Loucy (cell line): ENCODE results near the gene TGFB2.

Source experiments
- EZH2phosphoT487 ChIP-seq: fragments of 200-600 bp; IDR thresholded peaks from 2 replicates; pipeline ENCODE4 v1.6.1; 2018; ENCODE audit warnings: antibody characterized with exemption, mild to moderate bottlenecking, moderate library complexity, borderline replicate concordance
- TF ChIP-seq, protein P1 (sequence below): fragments of 200-600 bp; sonication (generic); conservative IDR thresholded peaks from 2 replicates; pipeline ENCODE4 v1.5.1; 2014; ENCODE audit warnings: mild to moderate bottlenecking, antibody characterized with exemption, low read length

DNA sequence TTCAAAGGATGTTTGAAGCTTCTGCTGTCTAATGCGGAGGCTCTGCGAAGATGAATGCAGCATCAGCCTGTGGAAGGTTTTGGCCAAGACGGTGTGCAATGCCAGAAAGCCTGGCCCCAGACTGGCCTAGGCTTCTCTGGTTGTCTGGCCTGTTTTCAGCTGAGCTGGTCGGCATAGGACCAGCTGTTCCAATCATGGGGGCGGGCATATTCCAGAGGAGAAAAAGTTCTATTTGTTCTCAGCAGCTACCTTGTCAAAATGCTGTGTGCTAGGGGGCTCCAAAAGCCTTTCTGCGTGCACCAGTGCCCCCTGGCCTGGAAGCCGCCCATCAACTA is 57.6 kb downstream of the TGFB2 start:
- TF ChIP-seq, protein P1, sequence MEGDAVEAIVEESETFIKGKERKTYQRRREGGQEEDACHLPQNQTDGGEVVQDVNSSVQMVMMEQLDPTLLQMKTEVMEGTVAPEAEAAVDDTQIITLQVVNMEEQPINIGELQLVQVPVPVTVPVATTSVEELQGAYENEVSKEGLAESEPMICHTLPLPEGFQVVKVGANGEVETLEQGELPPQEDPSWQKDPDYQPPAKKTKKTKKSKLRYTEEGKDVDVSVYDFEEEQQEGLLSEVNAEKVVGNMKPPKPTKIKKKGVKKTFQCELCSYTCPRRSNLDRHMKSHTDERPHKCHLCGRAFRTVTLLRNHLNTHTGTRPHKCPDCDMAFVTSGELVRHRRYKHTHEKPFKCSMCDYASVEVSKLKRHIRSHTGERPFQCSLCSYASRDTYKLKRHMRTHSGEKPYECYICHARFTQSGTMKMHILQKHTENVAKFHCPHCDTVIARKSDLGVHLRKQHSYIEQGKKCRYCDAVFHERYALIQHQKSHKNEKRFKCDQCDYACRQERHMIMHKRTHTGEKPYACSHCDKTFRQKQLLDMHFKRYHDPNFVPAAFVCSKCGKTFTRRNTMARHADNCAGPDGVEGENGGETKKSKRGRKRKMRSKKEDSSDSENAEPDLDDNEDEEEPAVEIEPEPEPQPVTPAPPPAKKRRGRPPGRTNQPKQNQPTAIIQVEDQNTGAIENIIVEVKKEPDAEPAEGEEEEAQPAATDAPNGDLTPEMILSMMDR = no peak
- no peak for TF ChIP-seq EZH2phosphoT487
